K562 (cell line): Measurements from ENCODE around the gene VEGFA. TPM values are rescaled to one million over a fixed set of nuclear protein-coding genes. Genes with fewer than 3 reads are reported as not detected.

Experiments
- ATAC-seq: fragments of 200-7000 bp; cut with Tn5 transposase; 3 replicates; pipeline ENCODE4 v1.9.1; 2020; ENCODE audit warnings: moderate library complexity
- BruUV-seq: library from RNA; stranded (reverse); fragments of 400-500 nt; replicated peaks from 2 replicates; lab custom pipeline; 2021; lab: Mats Ljungman, UMichigan
- CTCF ChIA-PET: fragments of 300-600 bp; formaldehyde crosslinking; extraction: SDS; loops from one replicate; lab custom pipeline; 2021; ENCODE audit warnings: low intra/inter-chr PET ratio; lab: Yijun Ruan, JAX
- POLR2A ChIA-PET: fragments of 300-600, 350-650 bp; sonication (Branson Sonifier 250); formaldehyde crosslinking; extraction: SDS; loops from one replicate; lab custom pipeline; 2021; ENCODE audit warnings: antibody characterized with exemption, inconsistent platforms; lab: Yijun Ruan, JAX
- DNase-seq, 4 experiments: peaks; one replicate each; pipeline versions ENCODE4 v3.0.0 to v3.0.0-alpha.2; 2011 to 2018; ENCODE audit warnings: low spot score in 3 of 4, mixed read lengths in 3 of 4; ENCODE audit errors: extremely low read depth in 1 of 4
- FAIRE-seq: peaks from 2 replicates; lab custom pipeline; 2011; peaks lifted over from hg19 to GRCh38; lab: Jason Lieb, UNC
- H2AFZ ChIP-seq: 2 replicates; pipeline ENCODE4 v1.6.0; 2011; ENCODE audit warnings: low read depth, low read length, control low read depth, inconsistent platforms
- H3K27ac ChIP-seq: fragments of 200-600 bp; 3 replicates; pipeline ENCODE4 v1.8.0; 2011; ENCODE audit warnings: low read depth, mild to moderate bottlenecking, control low read depth, inconsistent platforms, low read length, moderate library complexity, mixed read lengths; ENCODE audit errors: extremely low read depth
- H3K27me3 ChIP-seq, 2 experiments: fragments of 300-600 bp in 1 of 2; 2 replicates in 1 of 2; 3 replicates in 1 of 2; pipeline versions ENCODE4 v1.6.0 to v1.8.0; 2011; ENCODE audit warnings: inconsistent platforms in 2 of 2, low read length in 2 of 2, mild to moderate bottlenecking in 1 of 2, mixed read lengths in 1 of 2, moderate library complexity in 1 of 2; ENCODE audit not compliant: control insufficient read depth in 2 of 2, insufficient read depth in 2 of 2
- H3K36me3 ChIP-seq: fragments of 300-600 bp; 3 replicates; pipeline ENCODE4 v1.8.0; 2011; ENCODE audit warnings: mild to moderate bottlenecking, low read length, inconsistent platforms; ENCODE audit not compliant: control insufficient read depth, insufficient read depth
- H3K4me1 ChIP-seq, 2 experiments: fragments of 200-600 bp in 1 of 2; replicated peaks in 1 of 2; 2 replicates in 1 of 2; 3 replicates in 1 of 2; pipeline versions ENCODE4 v1.5.1 to v1.8.0; 2011; ENCODE audit warnings: inconsistent platforms in 2 of 2, low read length in 2 of 2, mild to moderate bottlenecking in 1 of 2, mixed read lengths in 1 of 2, moderate library complexity in 1 of 2; ENCODE audit not compliant: control insufficient read depth in 2 of 2, insufficient read depth in 2 of 2
- H3K4me2 ChIP-seq: 2 replicates; pipeline ENCODE4 v1.6.1; 2011; ENCODE audit warnings: low read length, control low read depth, inconsistent platforms, mixed read lengths; ENCODE audit not compliant: insufficient read depth
- H3K4me3 ChIP-seq: fragments of 200-600 bp; sonication (generic), shearing (Covaris generic); 2 replicates; pipeline ENCODE4 v1.5.1; 2016; ENCODE audit warnings: control low read depth, inconsistent platforms
- H3K79me2 ChIP-seq: fragments of 200-600 bp; 3 replicates; pipeline ENCODE4 v1.8.0; 2011; ENCODE audit warnings: low read length, inconsistent platforms; ENCODE audit not compliant: control insufficient read depth, insufficient read depth
- H3K9ac ChIP-seq, 2 experiments: 2 replicates each; pipeline versions ENCODE4 v1.6.0 to v1.6.1; 2011; ENCODE audit warnings: low read depth in 2 of 2, low read length in 2 of 2, control low read depth in 1 of 2, inconsistent platforms in 1 of 2, mild to moderate bottlenecking in 1 of 2, mixed read lengths in 1 of 2; ENCODE audit not compliant: insufficient read depth in 1 of 2
- H3K9me1 ChIP-seq: one replicate; pipeline ENCODE4 v1.6.0; 2011; ENCODE audit warnings: inconsistent platforms, mild to moderate bottlenecking, low read length, moderate library complexity; ENCODE audit not compliant: control insufficient read depth, insufficient read depth
- H3K9me3 ChIP-seq: replicated peaks from 2 replicates; pipeline ENCODE4 v1.5.1; 2011; ENCODE audit warnings: low read depth, low read length, inconsistent platforms; ENCODE audit not compliant: control insufficient read depth, insufficient read depth
- H4K20me1 ChIP-seq: replicated peaks from 2 replicates; pipeline ENCODE4 v1.6.1; 2011; ENCODE audit warnings: low read length, inconsistent platforms, mixed read lengths; ENCODE audit not compliant: control insufficient read depth, insufficient read depth
- ERF ChIP-seq: fragments of 450-650 bp; formaldehyde crosslinking; IDR thresholded peaks from 2 replicates; pipeline ENCODE4 v1.4.0; 2020; ENCODE audit warnings: mild to moderate bottlenecking, mixed read lengths
- ETS2 ChIP-seq: IDR thresholded peaks from 2 replicates; pipeline ENCODE4 v1.6.1; 2016; ENCODE audit warnings: borderline replicate concordance, missing genetic modification characterization, mild to moderate bottlenecking, moderate library complexity, missing compliant biosample characterization; ENCODE audit not compliant: poor library complexity, severe bottlenecking
- FOXA3 ChIP-seq, 2 experiments: fragments of 450-650 bp in 1 of 2; sonication (generic) in 1 of 2; formaldehyde crosslinking; IDR thresholded peaks in 1 of 2; conservative IDR thresholded peaks in 1 of 2; 2 replicates each; pipeline versions ENCODE4 v1.4.0 to v1.8.0; 2020 to 2022; ENCODE audit warnings: mild to moderate bottlenecking in 2 of 2, missing genetic modification reagents in 1 of 2
- HSF4 ChIP-seq: fragments of 250-450 bp; sonication (Bioruptor Pico); IDR thresholded peaks from 2 replicates; pipeline ENCODE4 v2.1.2; 2022; ENCODE audit warnings: mild to moderate bottlenecking, moderate library complexity, borderline replicate concordance
- KHSRP ChIP-seq: fragments of 450-650 bp; IDR thresholded peaks from 2 replicates; pipeline ENCODE4 v1.6.1; 2017
- XRCC4 ChIP-seq: IDR thresholded peaks from one replicate; pipeline ENCODE4 v1.6.1; 2011; ENCODE audit not compliant: insufficient read depth, insufficient read length; ENCODE audit errors: extremely low read depth
- ZC3H4 ChIP-seq: sonication (generic); formaldehyde crosslinking; IDR thresholded peaks from 2 replicates; pipeline ENCODE4 v1.9.0; 2021; ENCODE audit warnings: missing genetic modification reagents, borderline replicate concordance
- ZNF347 ChIP-seq: fragments of 450-650 bp; formaldehyde crosslinking; IDR thresholded peaks from 2 replicates; pipeline ENCODE4 v1.4.0; 2020; ENCODE audit warnings: low read depth, mild to moderate bottlenecking, moderate library complexity
- WGBS: fragments of 100-300 bp; shearing (Covaris generic); methylation state at CpG from one replicate; pipeline ENCODE4 v1.1.6; 2016; ENCODE audit warnings: low coverage, mixed read lengths; ENCODE audit not compliant: insufficient coverage; ENCODE audit errors: missing lambda C conversion rate; 5-methylcytosine and 5-hydroxymethylcytosine counted together
- in situ Hi-C: fragments of 300-500 bp; cut with MboI; formaldehyde crosslinking; loops from 4 replicates; pipeline ENCODE4 v1.15.0; 2018; ENCODE audit warnings: inconsistent platforms, mixed read lengths
- intact Hi-C: fragments of 100-400 bp; cut with micrococcal nuclease; formaldehyde crosslinking; loops from 2 replicates; pipeline ENCODE4 v1.14.2; 2022
- polyA plus RNA-seq, 8 experiments: library from polyadenylated mRNA; depleted of rRNA in 4 of 8; stranded (reverse) in 5 of 8; unstranded in 3 of 8; fragments of >200 nt; fragmentation: Nextera tagmentation in 2 of 8; fragmentation: Illumina TruSeq in 1 of 8; extraction: Ambion mirVana in 2 of 8; extraction: Trizol in 1 of 8; gene quantifications; 2 replicates each; pipeline versions ENCODE4 v1.2.1 to v1.2.3, GENCODE V29; 2011 to 2014; ENCODE audit warnings: inconsistent platforms in 1 of 8, missing spikeins in 1 of 8
- total RNA-seq, 7 experiments: library from RNA; depleted of rRNA in 6 of 7; stranded (reverse); fragments of >200 nt in 6 of 7; fragmentation: Illumina TruSeq in 2 of 7; extraction: Trizol in 2 of 7; gene quantifications; 2 replicates each; pipeline versions ENCODE4 v1.2.1 to v1.2.3, GENCODE V29; 2011 to 2021; ENCODE audit warnings: low replicate concordance in 1 of 7

Gene VEGFA
- total and polyA plus RNA-seq, 9 of the 15 experiments (the other 6 are each of a cell fraction or from before 2014, with no cell fraction given), result 14.0 to 271 (median 124) TPM

- BruUV-seq, result no TSS peak
- no peak for DNase-seq
- H3K27ac ChIP-seq, result no peak overlapping the region; the same call in 2 of the 3 replicates
- ChIA-PET POLR2A (no interaction called here), CTCF (no interaction called here)
- peak overlapping the region; percentile 9 to 57; a peak in 3 of 4 replicates for H3K9ac ChIP-seq
- ATAC-seq, result no peak
- no peaks in the 10 kb centered on the region for H4K20me1 ChIP-seq
- intact Hi-C loops, result loop anchor here (1.0 kb wide), 1 partner anchor 24 kb away; no protein-coding TSS in a partner anchor
- 92% methylated on average over 11 of the region's 11 CpGs for WGBS
- no peak overlapping the region for H2AFZ ChIP-seq
- peaks cover 39 to 40% of the 10 kb centered on the region in 2 experiments for H3K4me1 ChIP-seq
- in situ Hi-C loops, result no loop called here
- no peaks in the 10 kb centered on the region for H3K9me3 ChIP-seq
- TF ChIP-seq HSF4 (CRISPR knock-in tag) (no peak), ERF (CRISPR knock-in tag) (no peak), KHSRP (no peak)
- FAIRE-seq, result no peak
- H3K4me2 ChIP-seq, result no peak overlapping the region
- H3K79me2 ChIP-seq, result no peaks in the 10 kb centered on the region
- H3K27me3 ChIP-seq, result no peaks in the 10 kb centered on the region
- H3K4me3 ChIP-seq, result no peak overlapping the region
- peaks cover 9% of the 10 kb centered on the region for H3K9me1 ChIP-seq
- H3K36me3 ChIP-seq, result no peaks in the 10 kb centered on the region
Measured at GRCh38 chr6:43797919-43798318, 27.9 kb downstream of the VEGFA start.

GRCh38 chr6:43798688-43799444, 28.9 kb downstream of the VEGFA start:
- ChIA-PET POLR2A (no interaction called here), CTCF (no interaction called here)
- no peaks in the 10 kb centered on the region for H3K36me3 ChIP-seq
- WGBS, result 14% methylated on average over 10 of the region's 10 CpGs
- peaks cover 10% of the 10 kb centered on the region for H3K9me1 ChIP-seq
- H3K27ac ChIP-seq, result peak overlapping the region; percentile 51; the same call in 2 of the 3 replicates
- FAIRE-seq (peak; percentile 94), DNase-seq (peak; percentile 85 to 96 (median 88)), ATAC-seq (peak; percentile 95)
- H3K79me2 ChIP-seq, result no peaks in the 10 kb centered on the region
- intact Hi-C loops (loop anchor here (1.0 kb wide), 1 partner anchor 25 kb away; no protein-coding TSS in a partner anchor), in situ Hi-C loops (no loop called here)
- H3K9ac ChIP-seq, result peak overlapping the region; percentile 9 to 57; a peak in 2 of 4 replicates
- H3K4me3 ChIP-seq, result no peak overlapping the region
- no peaks in the 10 kb centered on the region for H3K9me3 ChIP-seq
- H4K20me1 ChIP-seq, result no peaks in the 10 kb centered on the region
- no TSS peak for BruUV-seq
- H2AFZ ChIP-seq, result peak overlapping the region; percentile 48
- peak overlapping the region; percentile 51; the same call in 1 of the 2 replicates for H3K4me2 ChIP-seq
- H3K27me3 ChIP-seq, result no peaks in the 10 kb centered on the region
- peaks cover 41 to 47% of the 10 kb centered on the region in 2 experiments for H3K4me1 ChIP-seq
- TF ChIP-seq ZC3H4 (CRISPR knock-in tag) (no peak; the same call in 1 of the 2 replicates), ETS2 (tag) (no peak), XRCC4 (no peak), ZNF347 (no peak), FOXA3 (CRISPR knock-in tag; conservative IDR thresholded peaks at IDR 0.05 in 1 of 2, IDR thresholded peaks at IDR 0.05 in 1 of 2) (no peak)
